SK-N-MC (cell line): ENCODE measurements around the gene CLSTN2.

Experiments used
- DNase-seq: peaks from one replicate; pipeline ENCODE4 v3.0.0-alpha.2; 2011; ENCODE audit warnings: low read depth, low spot score
- H3K27ac ChIP-seq: fragments of 200-600 bp; sonication (generic); 2 replicates; pipeline ENCODE4 v1.5.1; 2016; ENCODE audit warnings: mixed run types
- H3K36me3 ChIP-seq: fragments of 200-600 bp; sonication (generic); 2 replicates; pipeline ENCODE4 v1.6.1; 2017; ENCODE audit warnings: antibody characterized with exemption, low read length, mixed read lengths; ENCODE audit not compliant: insufficient read depth
- H3K4me3 ChIP-seq: fragments of 200-600 bp; sonication (generic); 2 replicates; pipeline ENCODE4 v1.5.1; 2016
- H3K9ac ChIP-seq: fragments of 200-600 bp; sonication (generic); 2 replicates; pipeline ENCODE4 v1.8.0; 2017; ENCODE audit warnings: mixed run types, mixed read lengths; ENCODE audit not compliant: insufficient read length
- H3K9me3 ChIP-seq: fragments of 200-600 bp; sonication (generic); 2 replicates; pipeline ENCODE4 v1.6.1; 2017; ENCODE audit warnings: low read depth, mild to moderate bottlenecking, antibody characterized with exemption, low read length, moderate library complexity, mixed read lengths
- EZH2 ChIP-seq: fragments of 200-600 bp; sonication (generic); IDR thresholded peaks from one replicate; pipeline ENCODE4 v1.6.1; 2017; ENCODE audit warnings: antibody characterized with exemption
- FOXP2 ChIP-seq: optimal IDR thresholded peaks from 2 replicates; pipeline ENCODE3; 2011; ENCODE audit warnings: mild to moderate bottlenecking, moderate library complexity; ENCODE audit not compliant: insufficient read depth; ENCODE audit errors: extremely low read length, control extremely low read depth
- POLR2AphosphoS5 ChIP-seq: IDR thresholded peaks from 2 replicates; pipeline ENCODE4 v1.6.1; 2012; ENCODE audit warnings: mild to moderate bottlenecking, low read depth, low read length, borderline replicate concordance

The CLSTN2 gene

GRCh38 chr3:140296796-140297352, 361.9 kb downstream of the CLSTN2 start:
- no peaks in the 10 kb centered on the region for H3K36me3 ChIP-seq
- no peak for TF ChIP-seq POLR2AphosphoS5
- no peak for TF ChIP-seq EZH2
- no peak for TF ChIP-seq FOXP2
- no peak for DNase-seq
- no peak overlapping the region for H3K9ac ChIP-seq
- H3K4me3 ChIP-seq: no peak overlapping the region
- H3K27ac ChIP-seq: no peak overlapping the region
- H3K9me3 ChIP-seq: no peaks in the 10 kb centered on the region

GRCh38 chr3:140298043-140298442, 363.1 kb downstream of the CLSTN2 start:
- H3K36me3 ChIP-seq: no peaks in the 10 kb centered on the region
- no peak for DNase-seq
- no peak overlapping the region for H3K4me3 ChIP-seq
- TF ChIP-seq EZH2 (no peak), POLR2AphosphoS5 (no peak)
- H3K9ac ChIP-seq: no peak overlapping the region
- H3K27ac ChIP-seq: no peak overlapping the region
- no peaks in the 10 kb centered on the region for H3K9me3 ChIP-seq

- Histone ChIP-seq H3K36me3 (no peaks in the 10 kb centered on the region), H3K9ac (no peak overlapping the region), H3K9me3 (no peaks in the 10 kb centered on the region), H3K4me3 (no peak overlapping the region), H3K27ac (no peak overlapping the region)
- TF ChIP-seq POLR2AphosphoS5: no peak
- TF ChIP-seq FOXP2: no peak
- TF ChIP-seq EZH2: no peak
- no peak for DNase-seq
Observed at GRCh38 chr3:140298569-140299070, 363.6 kb downstream of the CLSTN2 start.

- Histone ChIP-seq H3K9ac (no peak overlapping the region), H3K4me3 (no peak overlapping the region), H3K27ac (no peak overlapping the region), H3K9me3 (no peaks in the 10 kb centered on the region), H3K36me3 (no peaks in the 10 kb centered on the region)
- TF ChIP-seq EZH2 (no peak), POLR2AphosphoS5 (no peak)
- DNase-seq: no peak
Observed at GRCh38 chr3:140303875-140304274, 368.9 kb downstream of the CLSTN2 start.

GRCh38 chr3:140308535-140308934, 373.6 kb downstream of the CLSTN2 start:
- Histone ChIP-seq H3K9me3 (no peaks in the 10 kb centered on the region), H3K4me3 (no peak overlapping the region), H3K36me3 (no peaks in the 10 kb centered on the region), H3K27ac (no peak overlapping the region), H3K9ac (no peak overlapping the region)
- DNase-seq: no peak
- no peak for TF ChIP-seq EZH2
- TF ChIP-seq FOXP2: no peak
- TF ChIP-seq POLR2AphosphoS5: no peak

- Histone ChIP-seq H3K27ac (no peak overlapping the region), H3K4me3 (no peak overlapping the region), H3K36me3 (no peaks in the 10 kb centered on the region), H3K9ac (no peak overlapping the region), H3K9me3 (no peaks in the 10 kb centered on the region)
- TF ChIP-seq POLR2AphosphoS5: no peak
- TF ChIP-seq FOXP2: no peak
- no peak for TF ChIP-seq EZH2
- DNase-seq: no peak
Observed at GRCh38 chr3:140311428-140311827, 376.4 kb downstream of the CLSTN2 start.

GRCh38 chr3:140315955-140316354, 381.0 kb downstream of the CLSTN2 start:
- TF ChIP-seq FOXP2 (no peak), POLR2AphosphoS5 (no peak), EZH2 (no peak)
- Histone ChIP-seq H3K27ac (no peak overlapping the region), H3K9ac (no peak overlapping the region), H3K36me3 (no peaks in the 10 kb centered on the region), H3K4me3 (no peak overlapping the region), H3K9me3 (no peaks in the 10 kb centered on the region)
- no peak for DNase-seq

GRCh38 chr3:140316466-140316865, 381.5 kb downstream of the CLSTN2 start:
- no peak overlapping the region for H3K9ac ChIP-seq
- H3K9me3 ChIP-seq: no peaks in the 10 kb centered on the region
- H3K4me3 ChIP-seq: no peak overlapping the region
- no peak for DNase-seq
- H3K27ac ChIP-seq: no peak overlapping the region
- H3K36me3 ChIP-seq: no peaks in the 10 kb centered on the region
- no peak for TF ChIP-seq FOXP2
- no peak for TF ChIP-seq EZH2
- TF ChIP-seq POLR2AphosphoS5: no peak

GRCh38 chr3:140316868-140317400, 381.9 kb downstream of the CLSTN2 start:
- TF ChIP-seq EZH2: no peak
- TF ChIP-seq POLR2AphosphoS5: no peak
- TF ChIP-seq FOXP2: no peak
- Histone ChIP-seq H3K9ac (no peak overlapping the region), H3K36me3 (no peaks in the 10 kb centered on the region), H3K9me3 (no peaks in the 10 kb centered on the region), H3K4me3 (no peak overlapping the region), H3K27ac (no peak overlapping the region)
- DNase-seq: no peak
